NCI-H1436 treated with DMSO at 0.1 percent for 48 hours (cell line): ENCODE data around the gene RCC1.
"Not testable (repeated sequence)": the region's sequence is repeated elsewhere in the genome, so short reads cannot be mapped to it uniquely, and the experiment has no call there.

ENCODE experiments used
- DNase-seq: peaks from one replicate; lab custom pipeline; 2025; lab: John Stamatoyannopoulos, UW

RCC1 gene

GRCh38 chr1:28510970-28511440 is 5.2 kb downstream of the RCC1 start:
- no peak for DNase-seq

- DNase-seq: no peak
Observed at GRCh38 chr1:28512058-28512611, 6.3 kb downstream of the RCC1 start.

GRCh38 chr1:28514445-28514933 is 8.6 kb downstream of the RCC1 start:
- DNase-seq: not testable (repeated sequence)

GRCh38 chr1:28516518-28516956 is 10.7 kb downstream of the RCC1 start:
- DNase-seq: no peak

GRCh38 chr1:28517649-28517999 is 11.8 kb downstream of the RCC1 start:
- DNase-seq: no peak

GRCh38 chr1:28518000-28518744 is 12.3 kb downstream of the RCC1 start:
- DNase-seq: peak; percentile 37

GRCh38 chr1:28518745-28519341 is 13.0 kb downstream of the RCC1 start:
- DNase-seq: no peak

GRCh38 chr1:28519946-28520725 is 14.3 kb downstream of the RCC1 start:
- DNase-seq: no peak

GRCh38 chr1:28520796-28521195 is 15.0 kb downstream of the RCC1 start:
- not testable (repeated sequence) for DNase-seq

- no peak for DNase-seq
Observed at GRCh38 chr1:28521502-28522164, 15.8 kb downstream of the RCC1 start.

GRCh38 chr1:28522537-28522936 is 16.7 kb downstream of the RCC1 start:
- not testable (repeated sequence) for DNase-seq

GRCh38 chr1:28525002-28525642 is 19.3 kb downstream of the RCC1 start:
- DNase-seq: not testable (repeated sequence)

- no peak for DNase-seq
Observed at GRCh38 chr1:28526886-28527285, 21.0 kb downstream of the RCC1 start.

GRCh38 chr1:28530456-28530855 is 24.6 kb downstream of the RCC1 start:
- no peak for DNase-seq

GRCh38 chr1:28534671-28535070 is 28.8 kb downstream of the RCC1 start:
- DNase-seq: no peak

- no peak for DNase-seq
Observed at GRCh38 chr1:28535180-28535579, 29.3 kb downstream of the RCC1 start.

GRCh38 chr1:28537457-28538199 is 31.8 kb downstream of the RCC1 start:
- no peak for DNase-seq

GRCh38 chr1:28538286-28538685 is 32.4 kb downstream of the RCC1 start:
- no peak for DNase-seq

- DNase-seq: no peak
Observed at GRCh38 chr1:28540651-28541050, 34.8 kb downstream of the RCC1 start.

GRCh38 chr1:28541414-28542015 is 35.7 kb downstream of the RCC1 start:
- not testable (repeated sequence) for DNase-seq
